Adrenal gland (tissue), 12 donors: ENCODE data around the gene SYT3. TPM values are rescaled to one million over a fixed set of nuclear protein-coding genes. Genes with fewer than 3 reads are reported as not detected.

ENCODE experiments used
- DNase-seq, 7 donors: peaks; one replicate each; pipeline ENCODE4 v3.0.0-alpha.2; 2019 to 2020
- H3K27ac ChIP-seq, 5 donors: fragments of 200-600 bp; sonication (generic) in 4 of 5; 1 replicate in 3 of 5; 2 replicates in 2 of 5; pipeline versions ENCODE4 v1.5.1 to v1.8.0; 2016 to 2020; ENCODE audit warnings: mild to moderate bottlenecking in 1 of 5
- H3K27me3 ChIP-seq: fragments of 200-600 bp; 2 replicates; pipeline ENCODE4 v1.8.0; 2021
- H3K36me3 ChIP-seq, 2 donors: fragments of 200-600 bp; replicated peaks in 1 of 2; 1 replicate in 1 of 2; 2 replicates in 1 of 2; pipeline versions ENCODE4 v1.5.1 to v1.8.0; 2018 to 2022
- H3K4me1 ChIP-seq, 2 donors: fragments of 200-600 bp; replicated peaks in 1 of 2; 1 replicate in 1 of 2; 2 replicates in 1 of 2; pipeline versions ENCODE4 v1.5.1 to v1.8.0; 2018 to 2021
- H3K4me3 ChIP-seq, 4 donors: fragments of 200-600 bp; sonication (generic) in 3 of 4; one replicate each; pipeline ENCODE4 v1.5.1; 2016 to 2018
- H3K9me3 ChIP-seq, 3 donors: fragments of 200-600 bp; sonication (generic) in 1 of 3; replicated peaks in 1 of 3; 1 replicate in 2 of 3; 2 replicates in 1 of 3; pipeline versions ENCODE4 v1.5.1 to v1.8.0; 2016 to 2021
- POLR2A ChIP-seq, 2 donors: fragments of 450-650 bp; IDR thresholded peaks; one replicate each; pipeline ENCODE4 v1.6.1; 2017; ENCODE audit warnings: antibody characterized with exemption in 2 of 2, mild to moderate bottlenecking in 2 of 2, moderate library complexity in 1 of 2
- WGBS, 4 donors: extraction: QIAGEN DNeasy Blood & Tissue Kit in 2 of 4; methylation state at CpG; one replicate each; pipeline versions ENCODE4 v1.1.5 to v1.1.7; 2013 to 2017; 5-methylcytosine and 5-hydroxymethylcytosine counted together
- intact Hi-C, 2 donors: fragments of 100-400 bp; cut with DNase I; formaldehyde crosslinking; loops; one replicate each; pipeline versions ENCODE4 v1.14.1 to v1.15.0; 2022 to 2023
- polyA plus RNA-seq, 3 donors: library from polyadenylated mRNA; stranded (reverse); fragments of 200-250 nt in 2 of 3; fragments of 350-450 nt in 1 of 3; fragmentation: Illumina TruSeq in 1 of 3; extraction: RNeasy Lipid Tissue Mini Kit (QIAGEN cat#74804) in 1 of 3; gene quantifications; one replicate each; pipeline ENCODE4 v1.2.3, GENCODE V29; 2013 to 2014
- total RNA-seq, 9 donors: library from RNA; depleted of rRNA in 4 of 9; stranded (reverse); fragments of >200 nt in 4 of 9; fragments of 120-200 nt in 1 of 9; fragmentation: NEBNext Ultra II Directional in 1 of 9; extraction: Animal tissue kit (Norgen Biotek cat#: 25700) in 1 of 9; gene quantifications; one replicate each; pipeline versions ENCODE4 v1.1.0 to v1.2.4, GENCODE V29; 2013 to 2023
- TF ChIP-seq, protein P1 (sequence below), 6 experiments: fragments of 450-650 bp in 4 of 6; fragments of 200-600 bp in 2 of 6; sonication (generic) in 1 of 6; IDR thresholded peaks; 1 replicate in 5 of 6; 2 replicates in 1 of 6; pipeline versions ENCODE4 v1.5.1 to v1.8.0; 2016 to 2021; ENCODE audit warnings: antibody characterized with exemption in 6 of 6, mild to moderate bottlenecking in 2 of 6, moderate library complexity in 1 of 6
- donor health status: healthy with polysubstance abuse.
- donor health status: Bipolar disorder and iron deficiency.
- donor health status: DM: yes; HTN: yes; CAD: no.
- donor health status: DM: no; HTN: no; CAD: no.
- donor health status: DM: no; HTN: no; CAD: no.
- donor health status: DM: yes; HTN: yes; CAD: no.

The SYT3 gene
- total and polyA plus RNA-seq, 12 donors: 0.26 to 3.4 (median 0.75) TPM; not detected in 1

DNA sequence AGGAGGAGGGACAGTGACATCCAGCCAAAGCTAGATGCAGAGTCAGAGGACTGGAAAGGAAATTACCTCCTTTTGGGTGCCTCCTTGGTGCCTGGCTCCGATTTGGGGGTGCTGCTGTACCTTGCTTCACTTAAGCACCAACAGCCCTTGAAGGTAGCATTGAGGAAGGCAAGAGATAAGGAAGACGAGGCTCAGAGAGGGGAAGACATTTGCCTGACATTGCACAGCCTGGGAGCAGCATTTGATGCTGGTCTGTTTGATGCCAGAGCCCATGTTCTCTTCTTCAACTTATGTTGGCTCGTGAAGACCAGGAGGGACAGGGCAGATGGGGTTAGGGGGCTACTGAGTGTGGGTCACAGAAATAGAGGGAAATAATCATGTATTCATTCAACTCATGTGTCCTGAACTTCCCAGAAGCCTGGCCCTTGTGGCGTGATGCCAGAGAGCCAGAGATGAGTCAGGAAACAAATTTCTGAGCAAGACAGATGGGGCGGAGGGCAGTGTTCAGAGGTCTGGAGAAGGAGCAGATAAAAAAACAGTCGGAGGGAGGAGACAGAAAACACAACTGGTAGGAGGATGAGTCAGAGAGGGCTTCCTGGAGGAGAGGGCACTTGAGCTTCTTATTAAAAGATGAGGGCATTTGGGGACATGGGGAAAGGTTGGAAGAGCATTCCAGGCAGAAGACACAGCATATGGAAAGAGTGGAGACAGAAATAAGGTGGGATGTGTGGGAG, 6.6 kb upstream of the SYT3 start:
- 29 to 41% (median 35%) methylated on average over 6 of the region's 6 CpGs for WGBS, 4 donors
- DNase-seq: peak; percentile 46 to 74 (median 66)
- no peak overlapping the region for H3K4me3 ChIP-seq
- intact Hi-C loops: no loop called here
- H3K36me3 ChIP-seq: no peaks in the 10 kb centered on the region
- no peaks in the 10 kb centered on the region for H3K9me3 ChIP-seq
- H3K4me1 ChIP-seq: no peaks in the 10 kb centered on the region
- no peak for TF ChIP-seq POLR2A (IDR thresholded peaks at IDR 0.05)
- TF ChIP-seq, protein P1, sequence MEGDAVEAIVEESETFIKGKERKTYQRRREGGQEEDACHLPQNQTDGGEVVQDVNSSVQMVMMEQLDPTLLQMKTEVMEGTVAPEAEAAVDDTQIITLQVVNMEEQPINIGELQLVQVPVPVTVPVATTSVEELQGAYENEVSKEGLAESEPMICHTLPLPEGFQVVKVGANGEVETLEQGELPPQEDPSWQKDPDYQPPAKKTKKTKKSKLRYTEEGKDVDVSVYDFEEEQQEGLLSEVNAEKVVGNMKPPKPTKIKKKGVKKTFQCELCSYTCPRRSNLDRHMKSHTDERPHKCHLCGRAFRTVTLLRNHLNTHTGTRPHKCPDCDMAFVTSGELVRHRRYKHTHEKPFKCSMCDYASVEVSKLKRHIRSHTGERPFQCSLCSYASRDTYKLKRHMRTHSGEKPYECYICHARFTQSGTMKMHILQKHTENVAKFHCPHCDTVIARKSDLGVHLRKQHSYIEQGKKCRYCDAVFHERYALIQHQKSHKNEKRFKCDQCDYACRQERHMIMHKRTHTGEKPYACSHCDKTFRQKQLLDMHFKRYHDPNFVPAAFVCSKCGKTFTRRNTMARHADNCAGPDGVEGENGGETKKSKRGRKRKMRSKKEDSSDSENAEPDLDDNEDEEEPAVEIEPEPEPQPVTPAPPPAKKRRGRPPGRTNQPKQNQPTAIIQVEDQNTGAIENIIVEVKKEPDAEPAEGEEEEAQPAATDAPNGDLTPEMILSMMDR (IDR thresholded peaks at IDR 0.05): no peak
- no peak overlapping the region for H3K27ac ChIP-seq
- H3K27me3 ChIP-seq: peaks cover 14% of the 10 kb centered on the region

DNA sequence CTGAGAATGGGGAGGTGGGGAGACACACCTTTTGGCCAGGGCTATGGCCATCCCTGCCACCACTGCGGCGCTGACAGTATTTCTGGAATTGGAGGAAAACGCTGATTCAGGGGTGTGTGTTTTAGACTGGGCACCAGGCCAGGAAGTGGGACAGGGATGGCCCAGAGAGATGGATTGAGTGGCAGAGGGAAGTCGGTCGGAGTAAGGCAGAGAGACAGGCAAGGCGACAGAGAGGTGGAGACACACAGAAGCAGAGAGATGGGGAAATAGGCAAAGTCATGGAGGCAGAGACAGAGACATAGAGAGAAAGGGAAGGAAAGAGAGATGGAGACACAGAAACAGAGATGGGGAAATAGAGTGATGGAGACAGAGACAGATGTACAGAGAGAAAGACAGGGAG, 5.4 kb upstream of the SYT3 start:
- Histone ChIP-seq H3K9me3 (no peaks in the 10 kb centered on the region), H3K4me3 (no peak overlapping the region), H3K27ac (no peak overlapping the region), H3K36me3 (no peaks in the 10 kb centered on the region), H3K27me3 (peaks cover 14% of the 10 kb centered on the region), H3K4me1 (no peaks in the 10 kb centered on the region)
- TF ChIP-seq, protein P1 (IDR thresholded peaks at IDR 0.05): no peak
- TF ChIP-seq POLR2A (IDR thresholded peaks at IDR 0.05): no peak
- DNase-seq: no peak
- intact Hi-C loops: no loop called here
- 56 to 72% (median 67%) methylated on average over 6 of the region's 6 CpGs for WGBS, 4 donors

DNA sequence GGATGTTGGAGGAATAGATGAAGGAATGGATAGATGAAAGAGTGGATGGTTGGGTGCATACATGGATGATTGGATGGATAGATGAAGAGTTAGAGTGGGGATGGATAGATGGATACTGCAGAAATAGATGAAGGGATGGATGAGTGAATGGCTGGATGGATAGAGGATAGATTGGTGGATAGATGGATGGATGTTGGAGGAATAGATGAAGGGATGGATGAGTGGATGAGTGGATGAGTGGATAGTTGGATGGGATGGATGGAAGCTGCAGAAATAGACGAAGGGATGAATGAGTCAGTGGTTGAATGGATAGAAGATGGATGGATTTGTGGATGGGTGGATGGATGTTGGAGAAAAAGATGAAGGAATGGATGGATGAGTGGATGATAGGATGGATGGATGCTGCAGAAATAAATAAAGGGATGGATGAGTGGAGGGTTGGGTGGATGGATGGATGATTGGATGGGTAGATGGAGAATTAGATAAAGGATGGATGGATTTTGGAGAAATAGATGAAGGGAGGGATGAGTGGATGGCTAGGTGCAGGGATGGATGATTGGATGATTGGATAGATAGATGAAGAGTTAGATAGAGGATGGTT, 4.7 kb upstream of the SYT3 start:
- H3K36me3 ChIP-seq: no peaks in the 10 kb centered on the region
- intact Hi-C loops: no loop called here
- no peak for TF ChIP-seq POLR2A (IDR thresholded peaks at IDR 0.05)
- TF ChIP-seq, protein P1 (IDR thresholded peaks at IDR 0.05): no peak
- H3K27ac ChIP-seq: no peak overlapping the region
- H3K27me3 ChIP-seq: peaks cover 14% of the 10 kb centered on the region
- no peak for DNase-seq
- H3K4me1 ChIP-seq: no peaks in the 10 kb centered on the region
- 31 to 39% (median 35%) methylated on average over 1 of the region's 1 CpG for WGBS, 4 donors
- no peaks in the 10 kb centered on the region for H3K9me3 ChIP-seq
- no peak overlapping the region for H3K4me3 ChIP-seq

DNA sequence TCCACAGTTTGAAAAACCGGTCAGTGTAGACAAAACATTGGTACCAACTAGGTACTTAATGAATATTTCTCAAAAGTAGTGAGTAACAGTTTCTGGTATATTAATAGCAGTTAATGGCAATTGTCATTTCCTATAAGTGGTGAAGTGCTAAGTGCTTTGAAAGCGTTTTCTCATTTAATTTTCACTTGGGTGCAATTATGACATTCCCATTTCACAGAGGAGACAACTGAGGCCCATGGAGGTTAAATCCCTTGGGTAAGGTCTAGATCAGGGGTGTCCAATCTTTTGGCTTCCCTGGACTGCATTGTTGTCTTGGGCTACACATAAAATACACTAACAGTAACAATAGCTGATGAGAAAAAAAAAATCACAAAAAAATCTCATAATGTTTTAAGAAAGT, 687 bp upstream of the SYT3 start:
- Histone ChIP-seq H3K4me3 (no peak overlapping the region), H3K27me3 (peaks cover 5% of the 10 kb centered on the region), H3K27ac (no peak overlapping the region), H3K36me3 (no peaks in the 10 kb centered on the region), H3K9me3 (no peaks in the 10 kb centered on the region), H3K4me1 (no peaks in the 10 kb centered on the region)
- no peak for DNase-seq
- TF ChIP-seq, protein P1 (IDR thresholded peaks at IDR 0.05): no peak
- no peak for TF ChIP-seq POLR2A (IDR thresholded peaks at IDR 0.05)
- 67 to 76% (median 69%) methylated on average over 2 of the region's 2 CpGs for WGBS, 4 donors
- intact Hi-C loops: no loop called here
